Breast epithelium (tissue), 3 donors: ENCODE results near the gene ABHD6.

Experiments used
- POLR2A ChIP-seq: fragments of 450-650 bp; IDR thresholded peaks from one replicate; pipeline ENCODE4 v1.6.1; 2016; ENCODE audit warnings: antibody characterized with exemption, mild to moderate bottlenecking, moderate library complexity
- TF ChIP-seq, protein P1 (sequence below), 3 donors: fragments of 450-650 bp; IDR thresholded peaks; one replicate each; pipeline ENCODE4 v1.5.1; 2016 to 2017; ENCODE audit warnings: antibody characterized with exemption in 3 of 3, mild to moderate bottlenecking in 3 of 3, moderate library complexity in 3 of 3

DNA sequence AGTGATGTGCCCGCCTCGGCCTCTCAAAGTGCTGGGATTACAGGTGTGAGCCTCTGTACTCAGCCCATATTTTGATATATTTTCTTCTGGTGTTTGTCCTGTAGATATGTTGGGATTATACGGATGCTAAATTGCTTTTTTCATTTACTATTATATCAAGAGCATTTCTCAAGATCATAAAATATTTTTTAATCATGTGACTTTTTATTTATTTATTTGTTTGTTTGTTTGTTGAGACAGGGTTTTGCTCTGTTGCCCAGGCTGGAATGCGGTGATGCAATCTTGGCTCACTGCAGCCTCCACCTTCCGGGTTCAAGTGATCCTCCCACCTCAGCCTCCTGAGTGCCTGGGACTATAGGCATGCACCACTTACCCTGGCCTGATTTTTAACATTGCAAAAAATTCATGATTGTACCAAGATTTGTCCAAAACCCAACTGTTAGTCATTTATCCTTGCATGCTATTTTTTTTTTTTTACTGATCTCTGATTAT, 92.4 kb downstream of the ABHD6 start:
- TF ChIP-seq, protein P1, sequence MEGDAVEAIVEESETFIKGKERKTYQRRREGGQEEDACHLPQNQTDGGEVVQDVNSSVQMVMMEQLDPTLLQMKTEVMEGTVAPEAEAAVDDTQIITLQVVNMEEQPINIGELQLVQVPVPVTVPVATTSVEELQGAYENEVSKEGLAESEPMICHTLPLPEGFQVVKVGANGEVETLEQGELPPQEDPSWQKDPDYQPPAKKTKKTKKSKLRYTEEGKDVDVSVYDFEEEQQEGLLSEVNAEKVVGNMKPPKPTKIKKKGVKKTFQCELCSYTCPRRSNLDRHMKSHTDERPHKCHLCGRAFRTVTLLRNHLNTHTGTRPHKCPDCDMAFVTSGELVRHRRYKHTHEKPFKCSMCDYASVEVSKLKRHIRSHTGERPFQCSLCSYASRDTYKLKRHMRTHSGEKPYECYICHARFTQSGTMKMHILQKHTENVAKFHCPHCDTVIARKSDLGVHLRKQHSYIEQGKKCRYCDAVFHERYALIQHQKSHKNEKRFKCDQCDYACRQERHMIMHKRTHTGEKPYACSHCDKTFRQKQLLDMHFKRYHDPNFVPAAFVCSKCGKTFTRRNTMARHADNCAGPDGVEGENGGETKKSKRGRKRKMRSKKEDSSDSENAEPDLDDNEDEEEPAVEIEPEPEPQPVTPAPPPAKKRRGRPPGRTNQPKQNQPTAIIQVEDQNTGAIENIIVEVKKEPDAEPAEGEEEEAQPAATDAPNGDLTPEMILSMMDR (IDR thresholded peaks at IDR 0.05), result no peak
- no peak for TF ChIP-seq POLR2A
